Muscle layer of colon (tissue), 2 donors: Measurements from ENCODE around the gene CA14.

Experiments used
- H3K27ac ChIP-seq: one replicate; pipeline ENCODE4 v1.7.0; 2013; ENCODE audit warnings: low read depth, mild to moderate bottlenecking, low read length, moderate library complexity
- H3K27me3 ChIP-seq, 2 donors: one replicate each; pipeline ENCODE4 v1.7.0; 2013; ENCODE audit warnings: low read length in 2 of 2, mild to moderate bottlenecking in 2 of 2; ENCODE audit not compliant: insufficient read depth in 2 of 2, control insufficient read depth in 1 of 2
- H3K36me3 ChIP-seq: one replicate; pipeline ENCODE4 v1.7.0; 2013; ENCODE audit warnings: mild to moderate bottlenecking, low read length; ENCODE audit not compliant: insufficient read depth
- H3K4me1 ChIP-seq: one replicate; pipeline ENCODE4 v1.7.0; 2013; ENCODE audit warnings: mild to moderate bottlenecking, low read length; ENCODE audit not compliant: insufficient read depth
- H3K4me3 ChIP-seq, 2 donors: one replicate each; pipeline ENCODE4 v1.7.0; 2013; ENCODE audit warnings: low read length in 2 of 2, low read depth in 1 of 2, mild to moderate bottlenecking in 1 of 2, moderate library complexity in 1 of 2
- H3K9ac ChIP-seq: one replicate; pipeline ENCODE4 v1.7.0; 2013; ENCODE audit warnings: low read length
- H3K9me3 ChIP-seq: one replicate; pipeline ENCODE4 v1.7.0; 2013; ENCODE audit warnings: mild to moderate bottlenecking, low read length
- donor health status: abdominal sarcoma.
- donor health status: Adenocarcinoma of cecum.

Gene CA14

DNA sequence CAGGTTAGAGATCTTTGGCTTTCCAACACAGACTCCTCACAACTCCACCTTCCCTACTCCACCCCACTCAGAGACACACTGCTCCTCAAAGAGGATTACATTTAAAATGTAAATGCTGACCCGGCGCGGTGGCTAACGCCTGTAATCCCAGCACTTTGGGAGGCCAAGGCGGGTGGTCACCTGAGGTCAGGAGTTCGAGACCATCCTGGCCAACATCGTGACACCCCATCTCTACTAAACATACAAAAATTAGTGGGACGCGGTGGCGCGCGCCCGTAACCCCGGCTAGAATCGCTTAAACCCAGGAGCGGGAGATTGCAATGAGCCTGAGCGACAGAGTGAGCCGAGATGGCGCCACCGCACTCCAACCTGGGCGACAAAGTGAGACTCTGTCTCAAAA, 19.8 kb upstream of the CA14 start:
- Histone ChIP-seq H3K4me1 (peaks cover 14% of the 10 kb centered on the region), H3K36me3 (no peaks in the 10 kb centered on the region), H3K27ac (no peak overlapping the region), H3K9me3 (no peaks in the 10 kb centered on the region), H3K4me3 (no peak overlapping the region), H3K27me3 (no peaks in the 10 kb centered on the region), H3K9ac (no peak overlapping the region)

DNA sequence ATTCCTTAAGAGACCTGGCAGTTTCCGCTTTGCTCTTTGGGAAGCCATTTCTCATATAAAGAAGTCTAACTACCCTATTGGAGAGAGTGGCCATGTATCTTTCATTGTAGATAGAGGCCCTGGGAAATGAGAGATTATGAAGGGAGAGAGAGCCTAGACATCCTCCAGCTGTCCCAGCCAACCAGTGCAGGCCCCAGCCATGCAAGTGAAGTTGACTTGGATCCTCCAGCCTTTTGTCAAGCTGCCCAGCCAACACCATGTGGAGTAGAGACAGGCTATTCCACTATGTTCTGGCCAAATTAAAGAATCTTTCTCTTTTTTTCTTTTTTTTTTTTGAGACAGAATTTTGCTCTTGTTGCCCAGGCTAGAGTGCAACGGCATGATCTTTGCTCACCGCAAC, 14.6 kb upstream of the CA14 start:
- Histone ChIP-seq H3K4me3 (no peak overlapping the region), H3K4me1 (no peaks in the 10 kb centered on the region), H3K27me3 (no peaks in the 10 kb centered on the region), H3K9me3 (no peaks in the 10 kb centered on the region), H3K9ac (no peak overlapping the region), H3K27ac (no peak overlapping the region), H3K36me3 (no peaks in the 10 kb centered on the region)

DNA sequence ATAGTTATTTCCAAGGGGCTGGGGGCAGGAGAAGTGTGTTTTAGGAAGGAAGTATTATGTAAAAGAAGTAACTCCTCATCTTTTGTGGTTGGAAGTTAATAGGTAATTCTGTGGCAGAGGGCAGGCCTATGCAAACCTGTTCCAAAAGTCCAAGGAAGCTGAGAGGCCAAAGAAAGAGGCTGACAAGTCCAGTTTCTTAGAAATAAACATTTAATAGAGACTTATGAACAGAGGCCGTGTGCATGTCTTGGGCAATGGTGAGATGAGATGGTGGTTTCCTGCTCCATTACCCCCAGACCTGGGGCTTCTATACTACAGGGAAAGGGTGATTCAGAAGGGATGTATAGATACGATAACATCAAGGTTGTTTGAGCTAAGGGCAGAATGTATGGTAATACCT, 7.6 kb upstream of the CA14 start:
- Histone ChIP-seq H3K9me3 (no peaks in the 10 kb centered on the region), H3K9ac (no peak overlapping the region), H3K27me3 (no peaks in the 10 kb centered on the region), H3K4me1 (no peaks in the 10 kb centered on the region), H3K27ac (no peak overlapping the region), H3K4me3 (no peak overlapping the region), H3K36me3 (no peaks in the 10 kb centered on the region)

DNA sequence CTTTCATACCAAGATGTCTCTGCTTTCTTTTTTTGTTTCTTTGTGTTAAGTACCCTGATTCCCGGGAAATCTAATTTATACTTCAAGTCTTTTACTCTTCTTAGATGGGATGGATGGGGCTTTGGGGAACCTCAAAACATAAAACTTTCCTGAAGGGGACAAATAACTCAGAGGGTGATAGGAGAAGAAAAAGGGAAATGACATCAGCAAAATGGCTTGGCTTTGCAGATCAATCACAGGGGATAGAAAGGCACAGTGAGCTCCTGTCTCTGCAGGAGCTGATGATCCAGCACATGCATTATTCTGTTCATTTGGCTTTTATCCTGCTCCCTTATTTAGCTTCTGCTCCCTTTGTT, 1.4 kb upstream of the CA14 start:
- H3K4me1 ChIP-seq, result peaks cover 28% of the 10 kb centered on the region
- no peaks in the 10 kb centered on the region for H3K9me3 ChIP-seq
- H3K36me3 ChIP-seq, result no peaks in the 10 kb centered on the region
- H3K4me3 ChIP-seq, result peak overlapping the region in 1 of 2 donors; percentile 55
- no peaks in the 10 kb centered on the region for H3K27me3 ChIP-seq
- H3K9ac ChIP-seq, result peak overlapping the region; percentile 45
- peak overlapping the region; percentile 73 for H3K27ac ChIP-seq

DNA sequence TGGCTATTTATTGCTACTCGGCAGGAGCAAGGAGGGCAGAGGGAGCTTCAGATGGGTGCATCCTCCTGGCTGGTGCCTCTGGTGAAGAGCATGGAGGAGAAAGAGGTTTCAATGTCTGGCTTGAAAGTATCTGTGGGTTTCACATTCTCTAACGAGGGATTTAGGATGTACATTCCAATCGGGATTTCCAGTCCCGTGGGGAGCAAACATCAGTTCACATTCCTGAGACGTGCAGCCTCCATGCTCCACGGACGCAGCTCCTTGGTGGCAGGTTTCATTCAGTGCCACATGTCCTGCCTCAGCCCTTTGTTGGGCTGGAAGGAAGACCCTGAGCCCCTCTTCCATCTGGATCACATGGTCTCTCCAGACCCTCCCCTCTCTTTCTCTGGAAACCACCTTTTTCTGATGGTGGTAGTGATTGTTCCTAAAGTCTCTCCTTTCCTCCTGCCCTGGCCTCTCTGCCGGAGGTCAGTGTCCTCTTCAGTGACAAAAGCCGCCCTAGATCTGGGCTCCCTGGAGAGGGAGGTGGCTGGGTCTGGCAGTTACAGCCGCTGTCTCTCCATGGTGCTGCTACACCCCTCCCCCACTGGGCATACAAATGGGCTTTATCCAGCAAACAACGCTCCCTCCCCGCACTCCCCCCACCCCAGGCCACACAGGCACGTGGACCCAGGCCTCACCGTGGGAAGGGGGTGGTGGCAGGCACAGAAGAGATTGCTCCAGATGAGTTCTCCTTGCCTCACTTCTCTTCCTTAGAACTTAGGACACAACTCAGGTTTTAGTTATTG, 826 bp upstream of the CA14 start:
- H3K4me3 ChIP-seq, result peak overlapping the region in 1 of 2 donors; percentile 55
- peaks cover 28% of the 10 kb centered on the region for H3K4me1 ChIP-seq
- H3K27ac ChIP-seq, result peak overlapping the region; percentile 73
- no peaks in the 10 kb centered on the region for H3K36me3 ChIP-seq
- H3K27me3 ChIP-seq, result no peaks in the 10 kb centered on the region
- peak overlapping the region; percentile 28 for H3K9ac ChIP-seq
- H3K9me3 ChIP-seq, result no peaks in the 10 kb centered on the region

DNA sequence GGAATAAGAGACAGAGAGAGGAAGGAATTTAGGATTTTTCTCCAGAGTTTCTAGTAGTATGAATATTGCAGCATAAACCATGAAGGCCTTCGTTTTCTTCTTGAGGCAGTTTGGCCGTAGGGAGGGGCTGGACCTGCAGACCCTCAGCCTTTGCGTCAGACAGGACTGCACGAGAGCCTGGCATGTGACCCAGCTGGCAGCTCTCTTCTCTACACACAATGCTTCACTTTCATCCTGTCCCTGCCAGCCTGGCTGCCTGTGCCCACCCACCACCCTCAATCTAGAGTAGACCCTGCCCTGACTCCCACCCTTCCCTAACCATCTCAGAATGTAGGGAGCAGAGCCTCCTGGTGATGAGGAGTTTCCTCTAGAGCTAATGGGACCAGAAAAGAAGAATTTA, 1.6 kb downstream of the CA14 start:
- peaks cover 28% of the 10 kb centered on the region for H3K4me1 ChIP-seq
- no peak overlapping the region for H3K9ac ChIP-seq
- no peaks in the 10 kb centered on the region for H3K36me3 ChIP-seq
- no peaks in the 10 kb centered on the region for H3K9me3 ChIP-seq
- no peaks in the 10 kb centered on the region for H3K27me3 ChIP-seq
- peak overlapping the region; percentile 73 for H3K27ac ChIP-seq
- H3K4me3 ChIP-seq, result no peak overlapping the region

DNA sequence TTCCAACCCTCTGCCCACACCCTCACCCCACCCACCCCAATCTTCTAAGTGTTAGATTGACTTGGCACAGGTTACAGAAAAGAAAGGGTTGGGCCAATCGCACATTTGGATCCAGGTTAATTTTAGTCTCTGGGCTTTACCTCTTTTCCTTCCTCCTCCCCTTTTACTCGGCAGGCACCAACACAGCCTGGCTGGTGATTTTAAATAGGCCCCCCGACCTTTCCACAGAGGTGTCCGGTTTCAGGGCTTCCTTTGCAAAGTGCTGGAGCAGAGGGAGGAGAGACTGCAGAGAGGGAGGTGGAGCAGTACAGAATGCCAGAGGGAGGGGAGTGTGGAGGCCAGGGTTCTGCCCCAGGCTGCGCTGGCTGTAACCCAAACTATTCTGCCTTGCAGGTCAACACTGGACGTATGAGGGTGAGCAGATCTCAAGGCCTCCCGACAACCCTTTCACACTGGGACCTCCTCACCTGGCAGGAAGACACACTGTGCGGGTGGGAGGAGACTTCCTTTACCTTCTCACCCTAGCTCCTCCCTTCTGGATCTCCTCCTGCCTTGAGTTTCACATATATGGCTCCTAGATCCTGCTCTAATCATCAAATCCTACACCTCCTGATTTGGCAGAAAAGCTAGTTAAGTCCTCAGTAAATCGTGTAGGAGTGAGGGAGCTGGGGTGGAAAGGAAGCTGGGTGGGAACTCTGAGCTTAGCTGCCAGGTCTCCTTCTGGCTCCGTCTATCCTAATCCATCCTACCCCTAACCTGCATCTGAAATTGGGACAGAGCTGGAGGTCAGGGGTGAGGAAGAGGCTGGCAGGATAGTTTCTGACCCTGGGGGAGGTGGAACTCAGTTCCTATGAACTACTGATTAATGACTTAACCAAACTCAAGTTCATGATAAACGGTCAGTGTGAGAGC, 2.4 kb downstream of the CA14 start:
- Histone ChIP-seq H3K36me3 (peaks cover 6% of the 10 kb centered on the region), H3K9ac (no peak overlapping the region), H3K27ac (no peak overlapping the region)

DNA sequence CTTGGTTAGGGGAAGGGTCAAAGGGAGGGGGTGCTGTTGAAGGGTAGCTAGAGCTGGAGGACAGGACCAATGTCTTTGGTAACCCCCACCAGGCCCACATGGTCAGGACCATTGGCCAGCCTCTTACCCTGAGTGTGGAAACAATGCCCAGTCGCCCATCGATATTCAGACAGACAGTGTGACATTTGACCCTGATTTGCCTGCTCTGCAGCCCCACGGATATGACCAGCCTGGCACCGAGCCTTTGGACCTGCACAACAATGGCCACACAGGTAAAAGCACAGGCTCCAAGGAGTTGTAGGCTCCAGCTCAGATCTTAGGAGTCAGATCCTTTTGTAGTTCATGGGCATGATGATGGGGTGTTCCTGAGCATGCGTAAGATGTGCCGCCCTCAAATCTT, 3.8 kb downstream of the CA14 start:
- Histone ChIP-seq H3K27me3 (no peaks in the 10 kb centered on the region), H3K4me1 (peaks cover 19% of the 10 kb centered on the region), H3K27ac (no peak overlapping the region), H3K9ac (no peak overlapping the region), H3K9me3 (no peaks in the 10 kb centered on the region), H3K4me3 (no peak overlapping the region), H3K36me3 (peaks cover 20% of the 10 kb centered on the region)

More for the DNA sequence above, 2.4 kb downstream of the CA14 start:
- Histone ChIP-seq H3K4me3 (no peak overlapping the region), H3K9me3 (no peaks in the 10 kb centered on the region), H3K4me1 (peaks cover 28% of the 10 kb centered on the region), H3K27me3 (no peaks in the 10 kb centered on the region)

DNA sequence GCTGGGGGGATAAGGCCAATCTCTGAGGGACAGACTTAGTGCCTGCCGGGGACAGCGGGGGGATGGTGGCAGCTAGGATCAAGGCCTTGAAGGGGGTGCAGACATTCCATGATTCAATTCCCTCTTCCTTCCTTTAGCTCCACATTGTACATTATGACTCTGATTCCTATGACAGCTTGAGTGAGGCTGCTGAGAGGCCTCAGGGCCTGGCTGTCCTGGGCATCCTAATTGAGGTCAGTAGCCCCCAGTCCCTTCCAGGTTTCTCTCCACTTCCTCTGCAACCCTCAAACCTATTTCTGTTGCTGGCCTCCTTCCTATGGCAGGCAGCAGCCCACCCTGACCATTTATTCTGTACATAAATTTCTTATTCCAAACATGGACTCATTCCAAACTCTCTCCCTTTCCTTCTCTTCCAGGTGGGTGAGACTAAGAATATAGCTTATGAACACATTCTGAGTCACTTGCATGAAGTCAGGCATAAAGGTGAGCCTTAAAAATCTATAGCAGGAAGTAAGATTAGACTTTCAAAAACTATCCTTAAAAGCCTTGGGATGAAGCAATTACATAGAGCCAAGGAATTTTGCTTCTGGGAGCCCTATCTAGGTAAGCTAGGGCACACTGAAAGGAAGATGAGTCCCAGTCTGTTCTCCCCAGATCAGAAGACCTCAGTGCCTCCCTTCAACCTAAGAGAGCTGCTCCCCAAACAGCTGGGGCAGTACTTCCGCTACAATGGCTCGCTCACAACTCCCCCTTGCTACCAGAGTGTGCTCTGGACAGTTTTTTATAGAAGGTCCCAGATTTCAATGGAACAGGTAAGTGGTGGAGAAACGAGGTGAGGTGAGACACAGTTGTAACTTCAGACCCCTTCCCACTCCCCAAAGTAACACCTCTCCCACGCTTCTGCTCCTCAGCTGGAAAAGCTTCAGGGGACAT, 5.1 kb downstream of the CA14 start:
- Histone ChIP-seq H3K36me3 (peaks cover 30% of the 10 kb centered on the region), H3K9me3 (no peaks in the 10 kb centered on the region), H3K27me3 (no peaks in the 10 kb centered on the region), H3K4me3 (no peak overlapping the region), H3K9ac (no peak overlapping the region), H3K4me1 (peaks cover 20% of the 10 kb centered on the region), H3K27ac (no peak overlapping the region)

DNA sequence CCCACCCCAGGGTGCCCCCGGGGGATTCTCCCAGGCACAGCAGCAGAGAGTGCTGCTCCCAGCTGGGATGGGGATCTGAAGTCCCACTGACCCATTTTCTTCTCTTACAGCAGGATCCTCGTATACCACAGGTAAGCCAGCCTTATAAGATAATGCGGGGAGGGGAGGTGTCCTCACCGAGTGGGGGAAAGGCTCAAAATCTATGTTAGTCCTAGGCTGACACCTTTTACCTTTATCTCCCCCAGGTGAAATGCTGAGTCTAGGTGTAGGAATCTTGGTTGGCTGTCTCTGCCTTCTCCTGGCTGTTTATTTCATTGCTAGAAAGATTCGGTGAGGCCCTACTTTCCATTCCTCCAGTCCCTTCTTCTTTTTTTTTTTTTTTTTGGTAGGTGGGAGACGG, 6.0 kb downstream of the CA14 start:
- Histone ChIP-seq H3K4me3 (no peak overlapping the region), H3K27ac (no peak overlapping the region), H3K4me1 (peaks cover 23% of the 10 kb centered on the region), H3K36me3 (peaks cover 30% of the 10 kb centered on the region), H3K9me3 (no peaks in the 10 kb centered on the region), H3K27me3 (no peaks in the 10 kb centered on the region), H3K9ac (no peak overlapping the region)

DNA sequence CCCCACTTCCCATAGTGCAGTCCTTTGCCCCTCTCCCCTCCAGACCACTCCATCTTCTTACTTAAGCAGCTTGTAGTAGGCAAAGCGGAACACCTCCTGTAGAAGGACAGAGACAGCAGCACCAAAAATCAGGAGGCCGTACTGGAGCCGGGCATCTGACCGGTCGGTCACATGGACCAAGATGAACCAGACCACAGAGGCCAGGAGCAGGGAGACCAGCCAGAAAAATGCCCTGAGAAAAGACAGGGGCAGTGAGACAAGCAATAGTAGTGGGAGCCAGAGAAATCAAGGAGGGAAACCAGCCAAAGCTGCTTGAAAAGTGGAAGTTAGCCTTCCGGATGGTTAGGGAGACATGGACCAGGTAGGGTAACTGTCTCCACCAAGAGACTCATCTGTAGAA, 10.3 kb downstream of the CA14 start:
- no peaks in the 10 kb centered on the region for H3K9me3 ChIP-seq
- peak overlapping the region; percentile 98 for H3K27ac ChIP-seq
- no peaks in the 10 kb centered on the region for H3K27me3 ChIP-seq
- H3K36me3 ChIP-seq, result peaks cover 30% of the 10 kb centered on the region
- peaks cover 30% of the 10 kb centered on the region for H3K4me1 ChIP-seq
- H3K4me3 ChIP-seq, result peak overlapping the region; percentile 92 to 100
- peak overlapping the region; percentile 95 for H3K9ac ChIP-seq
